NK-92 (cell line): ENCODE results near the gene TJP1.
"Not testable (repeated sequence)": the region's sequence is repeated elsewhere in the genome, so short reads cannot be mapped to it uniquely, and the experiment has no call there.

Source experiments
- DNase-seq: peaks from one replicate; lab custom pipeline; 2025; ENCODE audit not compliant: unreplicated experiment; lab: John Stamatoyannopoulos, UW

TJP1 gene

GRCh38 chr15:29708519-29708918 is 113.7 kb downstream of the TJP1 start:
- DNase-seq: no peak

GRCh38 chr15:29704950-29705597 is 117.2 kb downstream of the TJP1 start:
- DNase-seq: no peak

- DNase-seq: no peak
These were observed 121.1 kb downstream of the TJP1 start for GRCh38 chr15:29701151-29701550.

- no peak for DNase-seq
These were observed 122.0 kb downstream of the TJP1 start for GRCh38 chr15:29700296-29700695.

GRCh38 chr15:29699791-29700190 is 122.5 kb downstream of the TJP1 start:
- DNase-seq: no peak

- DNase-seq: no peak
These were observed 124.1 kb downstream of the TJP1 start for GRCh38 chr15:29698030-29698701.

GRCh38 chr15:29696950-29697738 is 125.1 kb downstream of the TJP1 start:
- no peak for DNase-seq

GRCh38 chr15:29696506-29696905 is 125.8 kb downstream of the TJP1 start:
- not testable (repeated sequence) for DNase-seq

GRCh38 chr15:29695489-29696167 is 126.6 kb downstream of the TJP1 start:
- no peak for DNase-seq

GRCh38 chr15:29693225-29693624 is 129.0 kb downstream of the TJP1 start:
- no peak for DNase-seq

- DNase-seq: no peak
These were observed 129.7 kb downstream of the TJP1 start for GRCh38 chr15:29692527-29692926.

- DNase-seq: no peak
These were observed 131.3 kb downstream of the TJP1 start for GRCh38 chr15:29690765-29691475.

GRCh38 chr15:29689287-29689986 is 132.8 kb downstream of the TJP1 start:
- no peak for DNase-seq

GRCh38 chr15:29688506-29689286 is 133.6 kb downstream of the TJP1 start:
- no peak for DNase-seq

GRCh38 chr15:29687939-29688505 is 134.2 kb downstream of the TJP1 start:
- no peak for DNase-seq

GRCh38 chr15:29687204-29687815 is 135.0 kb downstream of the TJP1 start:
- DNase-seq: no peak

- DNase-seq: no peak
These were observed 135.6 kb downstream of the TJP1 start for GRCh38 chr15:29686445-29687203.

- DNase-seq: no peak
These were observed 136.2 kb downstream of the TJP1 start for GRCh38 chr15:29686079-29686425.
